ENCODE data around the gene FASN. TPM values are rescaled to one million over a fixed set of nuclear protein-coding genes. Genes with fewer than 3 reads are reported as not detected.
A peak's percentile ranks its signal among the peaks of the same experiment; 100 is the strongest.

The FASN gene
- total and polyA plus RNA-seq, 2 experiments from 2014 or later: 12.7 to 38.2 TPM

GRCh38 chr17:82045936-82046484, 52.0 kb downstream of the FASN start:
- Histone ChIP-seq H3K4me1 (ENCODE audit: insufficient read depth) (no peaks in the 10 kb centered on the region), H3K9me2 (ENCODE audit: insufficient read depth) (no peaks in the 10 kb centered on the region), H3K9ac (no peak overlapping the region), H3K36me3 (ENCODE audit: low read depth) (no peaks in the 10 kb centered on the region), H2AFZ (no peak overlapping the region), H3K4me2 (ENCODE audit: unreplicated experiment) (no peak overlapping the region), H3K4me3 (no peak overlapping the region), H3K27me3 (replicated peaks; ENCODE audit: insufficient read depth) (no peaks in the 10 kb centered on the region), H3F3A (ENCODE audit: insufficient read depth) (peaks cover 5% of the 10 kb centered on the region; the same call in 1 of the 2 replicates), H3K27ac (no peak overlapping the region), H3K79me2 (ENCODE audit: insufficient read depth) (peaks cover 10% of the 10 kb centered on the region; the same call in 1 of the 2 replicates), H3K9me3 (ENCODE audit: low read depth) (no peaks in the 10 kb centered on the region), H4K20me1 (ENCODE audit: insufficient read depth) (no peaks in the 10 kb centered on the region)
- in situ Hi-C loops (cut with MboI): no loop called here
- TF ChIP-seq EZH2phosphoT487 (IDR thresholded peaks at IDR 0.05; ENCODE audit: insufficient read depth, low read depth) (no peak), EZH2 (IDR thresholded peaks at IDR 0.05; ENCODE audit: insufficient read depth, poor library complexity, severe bottlenecking) (no peak)
- 42 to 44% methylated on average over 14 of the region's 14 CpGs for WGBS, 2 experiments (ENCODE audit: low coverage in 1 of 2, low lambda C conversion rate in 2 of 2, missing lambda C conversion rate in 2 of 2)
- no peak for DNase-seq

GRCh38 chr17:82043507-82043906, 54.5 kb downstream of the FASN start:
- no peak overlapping the region for H2AFZ ChIP-seq
- no peaks in the 10 kb centered on the region for H3K36me3 ChIP-seq (ENCODE audit: low read depth)
- no peak overlapping the region for H3K4me3 ChIP-seq
- H3K4me1 ChIP-seq (ENCODE audit: insufficient read depth): no peaks in the 10 kb centered on the region
- H3K9ac ChIP-seq: no peak overlapping the region
- TF ChIP-seq EZH2 (IDR thresholded peaks at IDR 0.05; ENCODE audit: insufficient read depth, poor library complexity, severe bottlenecking): no peak
- TF ChIP-seq EZH2phosphoT487 (IDR thresholded peaks at IDR 0.05; ENCODE audit: insufficient read depth, low read depth): no peak
- 69 to 76% methylated on average over 15 to 16 of the region's 16 CpGs for WGBS, 2 experiments (ENCODE audit: low coverage in 1 of 2, low lambda C conversion rate in 2 of 2, missing lambda C conversion rate in 2 of 2)
- H3F3A ChIP-seq (ENCODE audit: insufficient read depth): peaks cover 6% of the 10 kb centered on the region; the same call in 1 of the 2 replicates
- DNase-seq: no peak
- no peaks in the 10 kb centered on the region for H3K9me3 ChIP-seq (ENCODE audit: low read depth)
- H3K27me3 ChIP-seq (replicated peaks; ENCODE audit: insufficient read depth): no peaks in the 10 kb centered on the region
- H3K79me2 ChIP-seq (ENCODE audit: insufficient read depth): no peaks in the 10 kb centered on the region
- in situ Hi-C loops (cut with MboI): no loop called here
- H4K20me1 ChIP-seq (ENCODE audit: insufficient read depth): no peaks in the 10 kb centered on the region
- H3K4me2 ChIP-seq (ENCODE audit: unreplicated experiment): no peak overlapping the region
- no peaks in the 10 kb centered on the region for H3K9me2 ChIP-seq (ENCODE audit: insufficient read depth)
- no peak overlapping the region for H3K27ac ChIP-seq

GRCh38 chr17:82042649-82043048, 55.4 kb downstream of the FASN start:
- H3K27me3 ChIP-seq (replicated peaks; ENCODE audit: insufficient read depth): no peaks in the 10 kb centered on the region
- H3K36me3 ChIP-seq (ENCODE audit: low read depth): no peaks in the 10 kb centered on the region
- H2AFZ ChIP-seq: no peak overlapping the region
- TF ChIP-seq EZH2 (IDR thresholded peaks at IDR 0.05; ENCODE audit: insufficient read depth, poor library complexity, severe bottlenecking): no peak
- no peak for TF ChIP-seq EZH2phosphoT487 (IDR thresholded peaks at IDR 0.05; ENCODE audit: insufficient read depth, low read depth)
- H4K20me1 ChIP-seq (ENCODE audit: insufficient read depth): no peaks in the 10 kb centered on the region
- H3K9me3 ChIP-seq (ENCODE audit: low read depth): no peaks in the 10 kb centered on the region
- H3K4me1 ChIP-seq (ENCODE audit: insufficient read depth): no peaks in the 10 kb centered on the region
- H3K9me2 ChIP-seq (ENCODE audit: insufficient read depth): no peaks in the 10 kb centered on the region
- no peak overlapping the region for H3K4me3 ChIP-seq
- H3K4me2 ChIP-seq (ENCODE audit: unreplicated experiment): no peak overlapping the region
- no peak overlapping the region for H3K9ac ChIP-seq
- H3K27ac ChIP-seq: no peak overlapping the region
- in situ Hi-C loops (cut with MboI): no loop called here
- H3K79me2 ChIP-seq (ENCODE audit: insufficient read depth): no peaks in the 10 kb centered on the region
- 63 to 64% methylated on average over 9 of the region's 9 CpGs for WGBS, 2 experiments (ENCODE audit: low coverage in 1 of 2, low lambda C conversion rate in 2 of 2, missing lambda C conversion rate in 2 of 2)
- peaks cover 6% of the 10 kb centered on the region; the same call in 1 of the 2 replicates for H3F3A ChIP-seq (ENCODE audit: insufficient read depth)
- DNase-seq: no peak

- TF ChIP-seq EZH2phosphoT487 (IDR thresholded peaks at IDR 0.05; ENCODE audit: insufficient read depth, low read depth) (no peak), EZH2 (IDR thresholded peaks at IDR 0.05; ENCODE audit: insufficient read depth, poor library complexity, severe bottlenecking) (no peak)
- no peak overlapping the region for H3K27ac ChIP-seq
- peak; percentile 48 for DNase-seq
- no peaks in the 10 kb centered on the region for H3K9me3 ChIP-seq (ENCODE audit: low read depth)
- H3K4me1 ChIP-seq (ENCODE audit: insufficient read depth): no peaks in the 10 kb centered on the region
- no peaks in the 10 kb centered on the region for H3K79me2 ChIP-seq (ENCODE audit: insufficient read depth)
- peaks cover 6% of the 10 kb centered on the region; the same call in 1 of the 2 replicates for H3F3A ChIP-seq (ENCODE audit: insufficient read depth)
- in situ Hi-C loops (cut with MboI): no loop called here
- H4K20me1 ChIP-seq (ENCODE audit: insufficient read depth): no peaks in the 10 kb centered on the region
- H3K9me2 ChIP-seq (ENCODE audit: insufficient read depth): no peaks in the 10 kb centered on the region
- no peaks in the 10 kb centered on the region for H3K36me3 ChIP-seq (ENCODE audit: low read depth)
- no peaks in the 10 kb centered on the region for H3K27me3 ChIP-seq (replicated peaks; ENCODE audit: insufficient read depth)
- no peak overlapping the region for H3K4me3 ChIP-seq
- H3K4me2 ChIP-seq (ENCODE audit: unreplicated experiment): no peak overlapping the region
- 70 to 73% methylated on average over 17 of the region's 17 CpGs for WGBS, 2 experiments (ENCODE audit: low coverage in 1 of 2, low lambda C conversion rate in 2 of 2, missing lambda C conversion rate in 2 of 2)
- H2AFZ ChIP-seq: no peak overlapping the region
- no peak overlapping the region for H3K9ac ChIP-seq
Observed at GRCh38 chr17:82041144-82041814, 56.8 kb downstream of the FASN start.

Data from GM23248 (cell line).